ENCODE data around the gene COQ4. TPM values are rescaled to one million over a fixed set of nuclear protein-coding genes. Genes with fewer than 3 reads are reported as not detected.

The COQ4 gene
- total and polyA plus RNA-seq, 4 donors: 12.8 to 53.3 (median 33.8) TPM

DNA sequence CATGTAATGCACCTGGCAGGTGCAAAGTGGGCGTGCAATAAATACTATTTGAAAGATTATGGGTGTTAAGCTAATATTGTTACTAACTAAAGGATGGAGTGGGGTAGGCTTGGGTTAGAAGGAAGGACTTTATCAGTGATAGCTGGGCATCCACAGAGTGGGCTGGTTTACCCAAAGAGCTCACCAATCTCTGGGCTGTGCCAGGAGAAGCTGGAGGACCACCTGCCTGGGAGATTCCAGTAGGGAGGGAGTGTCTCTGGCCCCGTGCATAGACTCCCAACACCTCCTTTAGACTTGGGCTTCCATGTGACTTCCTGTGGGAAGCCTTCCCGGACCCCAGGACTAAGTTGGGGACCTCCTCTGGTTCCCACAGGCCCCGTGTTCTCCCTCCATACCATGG lies 42.9 kb downstream of the COQ4 start:
- no peak overlapping the region for H3K4me3 ChIP-seq (ENCODE audit: low read depth in 1 of 3, low read length in 3 of 3)
- no peak for DNase-seq (ENCODE audit: low spot score)
- peaks cover 3 to 18% (median 11%) of the 10 kb centered on the region in 4 donors for H3K4me1 ChIP-seq (ENCODE audit: control insufficient read depth in 4 of 4, insufficient read depth in 4 of 4, low read length in 3 of 4)
- no peak overlapping the region for H3K9ac ChIP-seq (ENCODE audit: low read depth in 1 of 2, low read length in 2 of 2)
- no peaks in the 10 kb centered on the region for H3K36me3 ChIP-seq (ENCODE audit: control insufficient read depth in 4 of 4, insufficient read depth in 3 of 4, low read depth in 1 of 4, low read length in 3 of 4)
- H3K27me3 ChIP-seq (ENCODE audit: control insufficient read depth in 4 of 4, insufficient read depth in 4 of 4, low read length in 3 of 4): no peaks in the 10 kb centered on the region
- WGBS: 87% methylated on average over 4 of the region's 4 CpGs
- TF ChIP-seq ATF3 (IDR thresholded peaks at IDR 0.05) (no peak), YY1 (IDR thresholded peaks at IDR 0.05) (no peak), TAF1 (conservative IDR thresholded peaks at IDR 0.05) (no peak), RAD21 (IDR thresholded peaks at IDR 0.05) (no peak), NR2F2 (IDR thresholded peaks at IDR 0.05) (no peak), CTCF (IDR thresholded peaks at IDR 0.05; ENCODE audit: low read depth, low read length, missing input control) (no peak), ZBTB33 (IDR thresholded peaks at IDR 0.05) (no peak), HNF4G (IDR thresholded peaks at IDR 0.05) (no peak)
- H3K9me3 ChIP-seq (ENCODE audit: control insufficient read depth in 4 of 4, low read length in 3 of 4): no peaks in the 10 kb centered on the region
- no peak overlapping the region for H3K27ac ChIP-seq (ENCODE audit: low read depth in 1 of 2, low read length in 2 of 2)

DNA sequence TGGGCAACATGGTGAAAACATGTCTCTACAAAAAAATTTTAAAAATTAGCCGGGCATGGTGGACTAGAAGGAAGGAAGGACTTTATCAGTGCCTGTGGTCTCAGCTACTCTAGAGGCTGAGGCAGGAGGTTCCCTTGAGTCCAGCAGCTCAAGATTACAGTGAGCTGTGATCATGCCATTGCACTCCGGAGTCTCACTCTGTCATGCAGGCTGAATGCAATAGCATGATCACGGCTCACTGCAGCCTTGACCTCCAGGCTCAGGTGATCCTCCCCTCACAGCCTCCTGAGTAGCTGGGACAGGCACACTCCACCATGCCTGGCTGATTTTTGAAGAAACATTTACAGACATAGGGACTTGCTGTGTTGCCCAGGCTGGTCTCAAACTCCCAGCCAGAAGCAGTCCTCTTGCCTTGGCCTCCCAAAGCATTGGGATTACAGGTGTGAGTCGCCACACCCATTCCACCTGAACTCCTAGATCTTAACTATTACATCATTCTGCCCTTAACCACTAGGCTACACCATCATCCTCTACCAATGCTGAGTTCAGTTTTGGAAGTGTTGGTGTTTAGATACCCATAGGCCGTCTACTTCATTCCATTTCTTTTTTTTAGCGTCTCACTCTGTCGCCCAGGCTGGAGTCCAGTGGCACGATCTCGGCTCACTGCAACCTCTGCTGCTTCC lies 46.5 kb downstream of the COQ4 start:
- no peak for DNase-seq (ENCODE audit: low spot score)
- Histone ChIP-seq H3K27me3 (ENCODE audit: control insufficient read depth in 4 of 4, insufficient read depth in 4 of 4, low read length in 3 of 4) (no peaks in the 10 kb centered on the region), H3K36me3 (ENCODE audit: control insufficient read depth in 4 of 4, insufficient read depth in 3 of 4, low read depth in 1 of 4, low read length in 3 of 4) (no peaks in the 10 kb centered on the region), H3K27ac (ENCODE audit: low read depth in 1 of 2, low read length in 2 of 2) (no peak overlapping the region), H3K9ac (ENCODE audit: low read depth in 1 of 2, low read length in 2 of 2) (no peak overlapping the region), H3K4me3 (ENCODE audit: low read depth in 1 of 3, low read length in 3 of 3) (no peak overlapping the region), H3K9me3 (ENCODE audit: control insufficient read depth in 4 of 4, low read length in 3 of 4) (no peaks in the 10 kb centered on the region), H3K4me1 (ENCODE audit: control insufficient read depth in 4 of 4, insufficient read depth in 4 of 4, low read length in 3 of 4) (peaks cover 0 to 22% (median 17%) of the 10 kb centered on the region in 4 donors)
- 93% methylated on average over 9 of the region's 9 CpGs for WGBS
- no peak for TF ChIP-seq SP1 (IDR thresholded peaks at IDR 0.05)
- no peak for TF ChIP-seq ZBTB33 (IDR thresholded peaks at IDR 0.05)
- TF ChIP-seq YY1 (IDR thresholded peaks at IDR 0.05): no peak
- no peak for TF ChIP-seq FOXA2 (IDR thresholded peaks at IDR 0.05)
- no peak for TF ChIP-seq RXRA (IDR thresholded peaks at IDR 0.05)
- TF ChIP-seq REST (IDR thresholded peaks at IDR 0.05): no peak
- no peak for TF ChIP-seq HNF4G (IDR thresholded peaks at IDR 0.05)
- TF ChIP-seq GABPA (IDR thresholded peaks at IDR 0.05 in 1 of 2, conservative IDR thresholded peaks at IDR 0.05 in 1 of 2): no peak
- no peak for TF ChIP-seq FOXA1 (IDR thresholded peaks at IDR 0.05)
- no peak for TF ChIP-seq EGR1 (IDR thresholded peaks at IDR 0.05; ENCODE audit: low read depth in 2 of 2)
- TF ChIP-seq NR2F2 (IDR thresholded peaks at IDR 0.05): no peak
- TF ChIP-seq JUND (IDR thresholded peaks at IDR 0.05): no peak
- TF ChIP-seq TAF1 (conservative IDR thresholded peaks at IDR 0.05): no peak
- TF ChIP-seq HNF4A (conservative IDR thresholded peaks at IDR 0.05): no peak
- TF ChIP-seq ATF3 (IDR thresholded peaks at IDR 0.05): no peak
